HS-27A (cell line): ENCODE results near the gene TEN1.

ENCODE experiments used
- DNase-seq: peaks from one replicate; pipeline ENCODE4 v3.0.0-alpha.2; 2012; ENCODE audit warnings: low read depth, missing footprints

The TEN1 gene

GRCh38 chr17:75976175-75976848 lies 2.7 kb upstream of the TEN1 start:
- no peak for DNase-seq

- no peak for DNase-seq
Observed at GRCh38 chr17:75979705-75980187, 706 bp downstream of the TEN1 start.

- DNase-seq = no peak
Observed at GRCh38 chr17:75980188-75981018, 1.4 kb downstream of the TEN1 start.

- DNase-seq = no peak
Observed at GRCh38 chr17:75981019-75981615, 2.1 kb downstream of the TEN1 start.

GRCh38 chr17:75983501-75984181 lies 4.6 kb downstream of the TEN1 start:
- no peak for DNase-seq

GRCh38 chr17:75985986-75986385 lies 6.9 kb downstream of the TEN1 start:
- no peak for DNase-seq

- no peak for DNase-seq
Observed at GRCh38 chr17:75987041-75987440, 8.0 kb downstream of the TEN1 start.

- no peak for DNase-seq
Observed at GRCh38 chr17:75991396-75991795, 12.4 kb downstream of the TEN1 start.

- no peak for DNase-seq
Observed at GRCh38 chr17:75994802-75995370, 15.8 kb downstream of the TEN1 start.

- DNase-seq = no peak
Observed at GRCh38 chr17:75995385-75995925, 16.4 kb downstream of the TEN1 start.

- DNase-seq = no peak
Observed at GRCh38 chr17:75996665-75997590, 17.9 kb downstream of the TEN1 start.

GRCh38 chr17:75998327-75998795 lies 19.3 kb downstream of the TEN1 start:
- no peak for DNase-seq

GRCh38 chr17:76000016-76000754 lies 21.1 kb downstream of the TEN1 start:
- no peak for DNase-seq

- DNase-seq = no peak
Observed at GRCh38 chr17:76000755-76001521, 21.9 kb downstream of the TEN1 start, which contains the start of gene CDK3. TSS of gene CDK3 (plus strand) at chr17:76000855. CDS start at chr17:76001426, 571 bp downstream.

- no peak for DNase-seq
Observed at GRCh38 chr17:76002100-76002499, 23.1 kb downstream of the TEN1 start.

GRCh38 chr17:76003915-76004314 lies 24.9 kb downstream of the TEN1 start:
- DNase-seq = no peak

GRCh38 chr17:76004750-76005262 lies 25.8 kb downstream of the TEN1 start:
- DNase-seq = peak; percentile 19
